ENCODE results near the gene FUCA1. TPM values are rescaled to one million over a fixed set of nuclear protein-coding genes. Genes with fewer than 3 reads are reported as not detected.

The FUCA1 gene
- total and polyA plus RNA-seq, 2 of the 8 experiments (the other 6 are each of a cell fraction or from before 2014, with no cell fraction given) = 5.9 to 6.4 TPM

- TF ChIP-seq, protein P1, sequence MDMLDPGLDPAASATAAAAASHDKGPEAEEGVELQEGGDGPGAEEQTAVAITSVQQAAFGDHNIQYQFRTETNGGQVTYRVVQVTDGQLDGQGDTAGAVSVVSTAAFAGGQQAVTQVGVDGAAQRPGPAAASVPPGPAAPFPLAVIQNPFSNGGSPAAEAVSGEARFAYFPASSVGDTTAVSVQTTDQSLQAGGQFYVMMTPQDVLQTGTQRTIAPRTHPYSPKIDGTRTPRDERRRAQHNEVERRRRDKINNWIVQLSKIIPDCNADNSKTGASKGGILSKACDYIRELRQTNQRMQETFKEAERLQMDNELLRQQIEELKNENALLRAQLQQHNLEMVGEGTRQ (IDR thresholded peaks at IDR 0.05; ENCODE audit: low read length) = no peak
- TF ChIP-seq EP300 (IDR thresholded peaks at IDR 0.05; ENCODE audit: borderline replicate concordance in 1 of 2, low read depth in 2 of 2, low read length in 2 of 2) (no peak), HDAC6 (IDR thresholded peaks at IDR 0.05; ENCODE audit: low read depth, low read length) (no peak), KDM1A (IDR thresholded peaks at IDR 0.05; ENCODE audit: borderline replicate concordance, low read length) (no peak), MAX (IDR thresholded peaks at IDR 0.05) (no peak), KDM4A (IDR thresholded peaks at IDR 0.05; ENCODE audit: low read depth, low read length, severe bottlenecking) (no peak)
- Histone ChIP-seq H4K8ac (ENCODE audit: extremely low read depth, insufficient read depth, low read length) (no peak overlapping the region), H3K4ac (replicated peaks; ENCODE audit: insufficient read length, low read depth, low read length) (peak overlapping the region; percentile 25), H2AFZ (ENCODE audit: low read length) (no peak overlapping the region), H3K23ac (ENCODE audit: insufficient read length) (no peak overlapping the region), H3K23me2 (ENCODE audit: low read depth, low read length) (peaks cover 16% of the 10 kb centered on the region), H2BK12ac (ENCODE audit: low read depth, low read length) (peak overlapping the region; percentile 17; the same call in 1 of the 2 replicates), H3K56ac (replicated peaks; ENCODE audit: insufficient read length, low read depth, low read length) (no peak overlapping the region), H3K4me3 (ENCODE audit: extremely low read depth in 1 of 4, insufficient read depth in 2 of 4, low read depth in 3 of 4, low read length in 4 of 4) (peak overlapping the region; percentile 57 to 81 (median 70); a peak in 6 of 8 replicates), H3K79me2 (ENCODE audit: control insufficient read depth in 1 of 2, insufficient read depth in 2 of 2, low read length in 2 of 2) (no peaks in the 10 kb centered on the region), H3K4me1 (replicated peaks in 1 of 4; ENCODE audit: control insufficient read depth in 3 of 4, insufficient read depth in 4 of 4, low read length in 3 of 4) (peaks cover 0 to 12% (median 9%) of the 10 kb centered on the region in 4 experiments; a peak in 5 of 7 replicates), H3K4me2 (ENCODE audit: insufficient read depth in 1 of 2, low read depth in 2 of 2, low read length in 2 of 2) (peak overlapping the region; percentile 89 to 95), H2BK20ac (ENCODE audit: low read length) (no peak overlapping the region; the same call in 1 of the 2 replicates), H3K9me3 (ENCODE audit: insufficient read depth in 2 of 2, low read depth in 1 of 2, low read length in 1 of 2) (no peaks in the 10 kb centered on the region), H4K91ac (replicated peaks; ENCODE audit: insufficient read length, low read length) (peak overlapping the region; percentile 29), H3K36me3 (ENCODE audit: control insufficient read depth in 2 of 4, insufficient read depth in 4 of 4, low read length in 3 of 4) (peaks cover 6 to 22% (median 18%) of the 10 kb centered on the region in 4 experiments; a peak in 5 of 8 replicates), H3K27me3 (replicated peaks in 1 of 4; ENCODE audit: control insufficient read depth in 3 of 4, extremely low read depth in 1 of 4, insufficient read depth in 3 of 4, low read length in 3 of 4) (no peaks in the 10 kb centered on the region; a peak in 1 of 7 replicates), H2BK15ac (ENCODE audit: low read length) (peak overlapping the region; percentile 90), H4K20me1 (replicated peaks in 1 of 2; ENCODE audit: control insufficient read depth in 1 of 2, insufficient read depth in 2 of 2, low read length in 2 of 2) (peaks cover 4 to 5% of the 10 kb centered on the region in 2 experiments), H4K5ac (ENCODE audit: insufficient read length, low read depth, low read length) (no peak overlapping the region), H3K9ac (replicated peaks in 1 of 4; ENCODE audit: extremely low read depth in 1 of 4, low read depth in 3 of 4, low read length in 3 of 4) (peak overlapping the region in 3 of 4 experiments; percentile 8 to 38 (median 36); a peak in 5 of 7 replicates), H3K14ac (ENCODE audit: insufficient read length) (no peak overlapping the region), H2BK120ac (replicated peaks; ENCODE audit: low read depth, low read length) (no peak overlapping the region), H3K18ac (ENCODE audit: extremely low read depth, low read length) (peak overlapping the region; percentile 83), H3K27ac (ENCODE audit: low read depth, low read length) (no peak overlapping the region), H2BK5ac (ENCODE audit: low read depth, low read length) (peak overlapping the region; percentile 79; the same call in 1 of the 2 replicates), H2AK5ac (ENCODE audit: low read depth, low read length) (no peak overlapping the region), H3K79me1 (ENCODE audit: low read depth, low read length) (no peaks in the 10 kb centered on the region)
- no peak for FAIRE-seq
- CTCF ChIA-PET (ENCODE audit: partially characterized antibody) = interaction anchor here (0.8 to 5.3 kb wide), 11 partner anchors 10 to 117 kb away, joined by 3 to 66 read pairs (median 4); partner anchors contain the start of gene FUCA1
- POLR2A ChIA-PET (ENCODE audit: partially characterized antibody) = interaction anchor here (0.9 to 16.2 kb wide), 10 partner anchors 9 to 352 kb away, joined by 3 to 192 read pairs (median 4); partner anchors contain the start of genes HMGCL, LYPLA2 and PITHD1
- no peak for DNase-seq (ENCODE audit: low read depth in 1 of 2, low spot score in 2 of 2)
- 56% methylated on average over 6 of the region's 7 CpGs; no CpG with 5 or more reads in 1 of the 2 experiments for WGBS, 2 experiments (ENCODE audit: extremely low coverage in 1 of 2, insufficient coverage in 1 of 2, insufficient read length in 1 of 2, insufficient replicate concordance in 2 of 2, low coverage in 1 of 2, low lambda C conversion rate in 2 of 2, missing lambda C conversion rate in 1 of 2)
Measured at GRCh38 chr1:23799255-23799569, 68.9 kb downstream of the FUCA1 start.

All from H1 (cell line).